ENCODE measurements around the gene CDH1. TPM values are rescaled to one million over a fixed set of nuclear protein-coding genes. Genes with fewer than 3 reads are reported as not detected.
"Not testable (repeated sequence)": the region's sequence is repeated elsewhere in the genome, so short reads cannot be mapped to it uniquely, and the experiment has no call there.

The CDH1 gene
- total and polyA plus RNA-seq, 5 donors from 2014 or later = 0.41 to 4.6 (median 0.72) TPM

- ATAC-seq (ENCODE audit: low read depth in 2 of 2) = no peak
- DNase-seq = no peak
- Mint-ChIP-seq H3K27ac (no peak overlapping the region), H3K4me1 (no peaks in the 10 kb centered on the region), H3K9me3 (peaks cover 0 to 4% (median 0%) of the 10 kb centered on the region in 7 donors), H3K36me3 (no peaks in the 10 kb centered on the region), H3K4me3 (no peak overlapping the region), H3K27me3 (no peaks in the 10 kb centered on the region)
- Histone ChIP-seq H3K27ac (ENCODE audit: insufficient read depth, low read length, poor library complexity, severe bottlenecking) (no peak overlapping the region), H3K36me3 (ENCODE audit: control insufficient read depth, insufficient read depth, low read length) (no peaks in the 10 kb centered on the region), H3K4me1 (ENCODE audit: control insufficient read depth, insufficient read depth, low read length, poor library complexity, severe bottlenecking) (no peaks in the 10 kb centered on the region), H3K27me3 (ENCODE audit: control insufficient read depth, insufficient read depth, low read length) (no peaks in the 10 kb centered on the region), H3K9me3 (ENCODE audit: control insufficient read depth in 2 of 2, low read length in 2 of 2) (no peaks in the 10 kb centered on the region), H3K4me3 (ENCODE audit: low read depth, low read length) (no peak overlapping the region)
Measured at GRCh38 chr16:68825427-68825826, 88.3 kb downstream of the CDH1 start.

DNA sequence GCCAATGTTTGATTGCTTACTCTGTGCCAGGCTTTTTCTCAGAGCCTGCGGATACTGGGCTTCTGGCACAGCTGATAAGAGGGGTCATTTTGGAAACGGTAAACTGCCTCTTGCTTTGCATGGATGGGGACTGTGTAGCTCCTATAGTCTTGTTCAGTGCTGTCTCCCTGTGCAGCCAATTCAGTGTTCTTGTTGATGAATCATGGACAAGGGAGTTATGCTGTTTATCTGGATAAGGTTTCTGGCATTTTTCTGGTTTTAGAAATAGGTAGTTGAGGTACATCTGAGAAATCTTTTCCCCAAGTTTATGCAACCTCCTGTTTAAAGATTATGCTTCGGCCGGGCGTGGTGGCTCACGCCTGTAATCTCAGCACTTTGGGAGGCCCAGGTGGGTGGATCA lies 89.6 kb downstream of the CDH1 start:
- H3K4me1 Mint-ChIP-seq = no peaks in the 10 kb centered on the region
- H3K4me1 ChIP-seq (ENCODE audit: control insufficient read depth, insufficient read depth, low read length, poor library complexity, severe bottlenecking) = no peaks in the 10 kb centered on the region
- no peak for DNase-seq
- H3K9me3 ChIP-seq (ENCODE audit: control insufficient read depth in 2 of 2, low read length in 2 of 2) = no peaks in the 10 kb centered on the region
- no peaks in the 10 kb centered on the region for H3K27me3 ChIP-seq (ENCODE audit: control insufficient read depth, insufficient read depth, low read length)
- H3K27ac ChIP-seq (ENCODE audit: insufficient read depth, low read length, poor library complexity, severe bottlenecking) = no peak overlapping the region
- H3K36me3 Mint-ChIP-seq = no peaks in the 10 kb centered on the region
- H3K36me3 ChIP-seq (ENCODE audit: control insufficient read depth, insufficient read depth, low read length) = no peaks in the 10 kb centered on the region
- H3K27me3 Mint-ChIP-seq = no peaks in the 10 kb centered on the region
- H3K9me3 Mint-ChIP-seq = peaks cover 0 to 4% (median 0%) of the 10 kb centered on the region in 7 donors
- no peak overlapping the region for H3K4me3 ChIP-seq (ENCODE audit: low read depth, low read length)
- no peak overlapping the region for H3K4me3 Mint-ChIP-seq
- no peak overlapping the region for H3K27ac Mint-ChIP-seq
- ATAC-seq (ENCODE audit: low read depth in 2 of 2) = no peak

- Histone ChIP-seq H3K4me3 (ENCODE audit: low read depth, low read length) (no peak overlapping the region), H3K27ac (ENCODE audit: insufficient read depth, low read length, poor library complexity, severe bottlenecking) (no peak overlapping the region), H3K36me3 (ENCODE audit: control insufficient read depth, insufficient read depth, low read length) (no peaks in the 10 kb centered on the region), H3K27me3 (ENCODE audit: control insufficient read depth, insufficient read depth, low read length) (no peaks in the 10 kb centered on the region), H3K4me1 (ENCODE audit: control insufficient read depth, insufficient read depth, low read length, poor library complexity, severe bottlenecking) (no peaks in the 10 kb centered on the region), H3K9me3 (ENCODE audit: control insufficient read depth in 2 of 2, low read length in 2 of 2) (no peaks in the 10 kb centered on the region)
- Mint-ChIP-seq H3K27me3 (peaks cover 10% of the 10 kb centered on the region), H3K9me3 (peaks cover 0 to 2% (median 0%) of the 10 kb centered on the region in 7 donors), H3K4me1 (no peaks in the 10 kb centered on the region), H3K36me3 (peaks cover 3% of the 10 kb centered on the region), H3K27ac (no peak overlapping the region), H3K4me3 (peak overlapping the region in 1 of 4 donors; percentile 1)
- DNase-seq = no peak
- ATAC-seq (ENCODE audit: low read depth in 2 of 2) = no peak
Measured at GRCh38 chr16:68833251-68833650, 96.2 kb downstream of the CDH1 start.

- H3K9me3 Mint-ChIP-seq = peaks cover 0 to 2% (median 0%) of the 10 kb centered on the region in 7 donors
- peaks cover 3% of the 10 kb centered on the region for H3K36me3 Mint-ChIP-seq
Measured at GRCh38 chr16:68834550-68834949, 97.5 kb downstream of the CDH1 start.

GRCh38 chr16:68835970-68836369 lies 98.9 kb downstream of the CDH1 start:
- Mint-ChIP-seq H3K9me3 (no peaks in the 10 kb centered on the region), H3K27ac (no peak overlapping the region), H3K27me3 (peaks cover 10% of the 10 kb centered on the region), H3K36me3 (peaks cover 3% of the 10 kb centered on the region), H3K4me1 (no peaks in the 10 kb centered on the region), H3K4me3 (no peak overlapping the region)
- Histone ChIP-seq H3K4me1 (ENCODE audit: control insufficient read depth, insufficient read depth, low read length, poor library complexity, severe bottlenecking) (no peaks in the 10 kb centered on the region), H3K27ac (ENCODE audit: insufficient read depth, low read length, poor library complexity, severe bottlenecking) (no peak overlapping the region), H3K4me3 (ENCODE audit: low read depth, low read length) (no peak overlapping the region), H3K36me3 (ENCODE audit: control insufficient read depth, insufficient read depth, low read length) (no peaks in the 10 kb centered on the region), H3K27me3 (ENCODE audit: control insufficient read depth, insufficient read depth, low read length) (no peaks in the 10 kb centered on the region), H3K9me3 (ENCODE audit: control insufficient read depth in 2 of 2, low read length in 2 of 2) (no peaks in the 10 kb centered on the region)
- ATAC-seq (ENCODE audit: low read depth in 2 of 2) (no peak), DNase-seq (no peak)

More at GRCh38 chr16:68834550-68834949, 97.5 kb downstream of the CDH1 start:
- H3K36me3 ChIP-seq (ENCODE audit: control insufficient read depth, insufficient read depth, low read length) = no peaks in the 10 kb centered on the region
- ATAC-seq (ENCODE audit: low read depth in 2 of 2) (no peak), DNase-seq (no peak)
- no peaks in the 10 kb centered on the region for H3K4me1 ChIP-seq (ENCODE audit: control insufficient read depth, insufficient read depth, low read length, poor library complexity, severe bottlenecking)
- no peaks in the 10 kb centered on the region for H3K27me3 ChIP-seq (ENCODE audit: control insufficient read depth, insufficient read depth, low read length)
- H3K27ac ChIP-seq (ENCODE audit: insufficient read depth, low read length, poor library complexity, severe bottlenecking) = no peak overlapping the region
- no peak overlapping the region for H3K4me3 ChIP-seq (ENCODE audit: low read depth, low read length)
- Mint-ChIP-seq H3K4me1 (no peaks in the 10 kb centered on the region), H3K27me3 (peaks cover 10% of the 10 kb centered on the region), H3K4me3 (no peak overlapping the region), H3K27ac (no peak overlapping the region)
- no peaks in the 10 kb centered on the region for H3K9me3 ChIP-seq (ENCODE audit: control insufficient read depth in 2 of 2, low read length in 2 of 2)

DNA sequence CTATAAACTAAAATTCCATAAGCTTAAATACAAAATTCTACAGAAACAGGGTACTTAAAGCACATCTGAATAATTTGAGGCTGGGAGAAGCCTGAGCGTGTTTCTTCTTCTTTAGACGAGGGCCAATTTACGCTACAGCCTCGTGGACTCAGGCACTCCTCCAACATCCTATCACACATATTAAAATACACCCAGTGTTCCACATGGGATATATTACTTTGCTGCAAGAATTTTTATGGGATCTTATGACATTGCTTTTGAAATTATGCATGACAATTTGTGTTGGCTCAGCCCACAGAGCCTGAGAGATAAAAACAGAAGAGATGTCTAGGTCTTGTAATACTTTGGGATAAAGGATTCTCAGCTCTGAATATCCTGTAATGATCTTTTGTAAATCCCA lies 102.7 kb downstream of the CDH1 start:
- H3K27ac ChIP-seq (ENCODE audit: insufficient read depth, low read length, poor library complexity, severe bottlenecking) = no peak overlapping the region
- Mint-ChIP-seq H3K27me3 (peaks cover 5% of the 10 kb centered on the region), H3K27ac (no peak overlapping the region), H3K9me3 (no peaks in the 10 kb centered on the region), H3K4me3 (peak overlapping the region in 1 of 4 donors; percentile 10), H3K4me1 (peaks cover 10 to 17% (median 14%) of the 10 kb centered on the region in 4 donors), H3K36me3 (no peaks in the 10 kb centered on the region)
- no peaks in the 10 kb centered on the region for H3K36me3 ChIP-seq (ENCODE audit: control insufficient read depth, insufficient read depth, low read length)
- DNase-seq (no peak), ATAC-seq (ENCODE audit: low read depth in 2 of 2) (no peak)
- no peak overlapping the region for H3K4me3 ChIP-seq (ENCODE audit: low read depth, low read length)
- H3K9me3 ChIP-seq (ENCODE audit: control insufficient read depth in 2 of 2, low read length in 2 of 2) = no peaks in the 10 kb centered on the region
- H3K27me3 ChIP-seq (ENCODE audit: control insufficient read depth, insufficient read depth, low read length) = no peaks in the 10 kb centered on the region
- H3K4me1 ChIP-seq (ENCODE audit: control insufficient read depth, insufficient read depth, low read length, poor library complexity, severe bottlenecking) = peaks cover 9% of the 10 kb centered on the region

GRCh38 chr16:68842964-68843481 lies 105.9 kb downstream of the CDH1 start:
- H3K9me3 ChIP-seq (ENCODE audit: control insufficient read depth in 2 of 2, low read length in 2 of 2); H3K36me3 ChIP-seq (ENCODE audit: control insufficient read depth, insufficient read depth, low read length); ATAC-seq (ENCODE audit: low read depth in 2 of 2); H3K27me3 ChIP-seq (ENCODE audit: control insufficient read depth, insufficient read depth, low read length); DNase-seq; H3K27me3 Mint-ChIP-seq; H3K9me3 Mint-ChIP-seq; H3K36me3 Mint-ChIP-seq: not testable (repeated sequence)
- Histone ChIP-seq H3K4me1 (ENCODE audit: control insufficient read depth, insufficient read depth, low read length, poor library complexity, severe bottlenecking) (peaks cover 17% of the 10 kb centered on the region), H3K4me3 (ENCODE audit: low read depth, low read length) (peak overlapping the region; percentile 89), H3K27ac (ENCODE audit: insufficient read depth, low read length, poor library complexity, severe bottlenecking) (peak overlapping the region; percentile 78)
- Mint-ChIP-seq H3K27ac (peak overlapping the region; percentile 89 to 97 (median 97)), H3K4me3 (peak overlapping the region; percentile 73 to 96 (median 92)), H3K4me1 (peaks cover 16 to 36% (median 29%) of the 10 kb centered on the region in 4 donors)

DNA sequence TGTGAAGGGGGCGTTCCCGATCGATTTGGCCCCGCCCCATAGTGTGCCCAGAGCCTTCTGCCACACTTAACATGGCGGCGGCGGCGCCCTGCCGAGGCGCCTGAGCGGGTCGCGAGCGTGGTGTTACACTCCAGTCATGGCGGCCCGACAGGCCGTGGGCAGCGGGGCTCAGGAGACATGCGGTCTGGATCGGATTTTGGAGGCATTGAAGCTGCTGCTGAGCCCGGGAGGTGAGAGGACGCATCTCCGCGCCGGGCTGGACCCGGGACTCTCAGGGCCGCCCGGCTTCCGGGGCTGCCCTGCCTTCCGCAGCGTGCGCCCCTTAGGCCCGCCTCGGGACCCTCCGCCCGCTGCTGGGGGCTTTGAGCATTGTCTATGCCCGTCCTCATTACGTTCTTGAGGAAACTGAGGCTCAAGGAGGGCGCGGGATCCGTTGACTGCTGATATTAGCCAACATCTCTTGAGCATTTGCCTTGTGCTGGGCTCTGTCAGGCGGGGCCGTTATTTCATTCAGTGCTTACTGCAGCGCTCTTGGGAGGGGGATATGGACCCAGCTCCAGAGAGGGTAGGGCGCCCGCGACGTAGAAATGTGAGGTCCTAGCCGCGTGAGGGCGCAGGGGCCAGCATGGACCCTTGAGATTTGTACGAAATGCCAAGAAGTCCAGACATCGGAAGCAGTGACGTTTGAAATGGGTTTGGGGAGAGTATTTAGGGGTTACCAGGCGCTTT lies 106.6 kb downstream of the CDH1 start, which contains the start of gene TANGO6:
TSS of gene TANGO6 (plus strand) at position 50 of the 729 bp plus-strand sequence. CDS start at position 137, 87 bp downstream.
- H3K36me3 Mint-ChIP-seq = no peaks in the 10 kb centered on the region
- H3K27ac Mint-ChIP-seq = peak within 1 kb of the TSS; percentile 94 to 97 (median 97)
- no peaks in the 10 kb centered on the region for H3K9me3 Mint-ChIP-seq
- peak within 1 kb of the TSS; percentile 89 for H3K4me3 ChIP-seq (ENCODE audit: low read depth, low read length)
- no peaks in the 10 kb centered on the region for H3K36me3 ChIP-seq (ENCODE audit: control insufficient read depth, insufficient read depth, low read length)
- H3K27me3 ChIP-seq (ENCODE audit: control insufficient read depth, insufficient read depth, low read length) = no peaks in the 10 kb centered on the region
- H3K4me1 Mint-ChIP-seq = peaks cover 16 to 37% (median 31%) of the 10 kb centered on the region in 4 donors
- H3K9me3 ChIP-seq (ENCODE audit: control insufficient read depth in 2 of 2, low read length in 2 of 2) = no peaks in the 10 kb centered on the region
- H3K27ac ChIP-seq (ENCODE audit: insufficient read depth, low read length, poor library complexity, severe bottlenecking) = peak within 1 kb of the TSS; percentile 78
- no peaks in the 10 kb centered on the region for H3K27me3 Mint-ChIP-seq
- peaks cover 17% of the 10 kb centered on the region for H3K4me1 ChIP-seq (ENCODE audit: control insufficient read depth, insufficient read depth, low read length, poor library complexity, severe bottlenecking)
- peak within 1 kb of the TSS; percentile 73 to 96 (median 92) for H3K4me3 Mint-ChIP-seq
- DNase-seq (peak; percentile 85 to 90 (median 88)), ATAC-seq (ENCODE audit: low read depth in 2 of 2) (peak; percentile 97)

All from CD4-positive, CD25-positive, alpha-beta regulatory T cell (primary cell).